ENCODE results near the gene ABCA12. TPM values are rescaled to one million over a fixed set of nuclear protein-coding genes. Genes with fewer than 3 reads are reported as not detected.
A peak's percentile ranks its signal among the peaks of the same experiment; 100 is the strongest.

ABCA12 gene
- total RNA-seq, 2 donors from 2014 or later = 0.02 TPM; not detected in 1

GRCh38 chr2:215022418-215022817, 116.0 kb downstream of the ABCA12 start:
- Mint-ChIP-seq H3K9me3 (no peaks in the 10 kb centered on the region), H3K27ac (no peak overlapping the region), H3K4me1 (ENCODE audit: low read depth) (no peaks in the 10 kb centered on the region), H3K4me3 (no peak overlapping the region), H3K27me3 (ENCODE audit: low read depth) (no peaks in the 10 kb centered on the region), H3K36me3 (ENCODE audit: insufficient read depth in 2 of 2) (no peaks in the 10 kb centered on the region)
- ATAC-seq (replicated peaks in 1 of 2) (no peak), DNase-seq (no peak)

GRCh38 chr2:215020283-215020682, 118.1 kb downstream of the ABCA12 start:
- no peak overlapping the region for H3K4me3 Mint-ChIP-seq
- ATAC-seq (replicated peaks in 1 of 2) (peak in 1 of 2 donors; percentile 80), DNase-seq (no peak)
- H3K4me1 Mint-ChIP-seq (ENCODE audit: low read depth) = no peaks in the 10 kb centered on the region
- H3K27ac Mint-ChIP-seq = no peak overlapping the region
- no peaks in the 10 kb centered on the region for H3K27me3 Mint-ChIP-seq (ENCODE audit: low read depth)
- H3K9me3 Mint-ChIP-seq = no peaks in the 10 kb centered on the region
- no peaks in the 10 kb centered on the region for H3K36me3 Mint-ChIP-seq (ENCODE audit: insufficient read depth in 2 of 2)

GRCh38 chr2:215019521-215020145, 118.8 kb downstream of the ABCA12 start:
- no peaks in the 10 kb centered on the region for H3K36me3 Mint-ChIP-seq (ENCODE audit: insufficient read depth in 2 of 2)
- H3K27ac Mint-ChIP-seq = no peak overlapping the region
- no peaks in the 10 kb centered on the region for H3K9me3 Mint-ChIP-seq
- H3K4me1 Mint-ChIP-seq (ENCODE audit: low read depth) = no peaks in the 10 kb centered on the region
- ATAC-seq (replicated peaks in 1 of 2) (no peak), DNase-seq (no peak)
- H3K27me3 Mint-ChIP-seq (ENCODE audit: low read depth) = no peaks in the 10 kb centered on the region
- no peak overlapping the region for H3K4me3 Mint-ChIP-seq

- no peak for ATAC-seq (replicated peaks in 1 of 2)
- Mint-ChIP-seq H3K27ac (no peak overlapping the region), H3K4me1 (ENCODE audit: low read depth) (no peaks in the 10 kb centered on the region), H3K4me3 (no peak overlapping the region), H3K36me3 (ENCODE audit: insufficient read depth in 2 of 2) (no peaks in the 10 kb centered on the region), H3K9me3 (no peaks in the 10 kb centered on the region), H3K27me3 (ENCODE audit: low read depth) (no peaks in the 10 kb centered on the region)
- no peak for DNase-seq
These were observed 119.3 kb downstream of the ABCA12 start for GRCh38 chr2:215019085-215019484.

GRCh38 chr2:215015421-215015820, 123.0 kb downstream of the ABCA12 start:
- DNase-seq (no peak), ATAC-seq (replicated peaks in 1 of 2) (no peak)
- no peaks in the 10 kb centered on the region for H3K36me3 Mint-ChIP-seq (ENCODE audit: insufficient read depth in 2 of 2)
- no peak overlapping the region for H3K27ac Mint-ChIP-seq
- H3K27me3 Mint-ChIP-seq (ENCODE audit: low read depth) = no peaks in the 10 kb centered on the region
- no peaks in the 10 kb centered on the region for H3K4me1 Mint-ChIP-seq (ENCODE audit: low read depth)
- no peak overlapping the region for H3K4me3 Mint-ChIP-seq
- H3K9me3 Mint-ChIP-seq = no peaks in the 10 kb centered on the region

GRCh38 chr2:215010390-215010789, 128.0 kb downstream of the ABCA12 start:
- Mint-ChIP-seq H3K9me3 (no peaks in the 10 kb centered on the region), H3K27me3 (ENCODE audit: low read depth) (no peaks in the 10 kb centered on the region), H3K4me1 (ENCODE audit: low read depth) (no peaks in the 10 kb centered on the region), H3K4me3 (no peak overlapping the region), H3K27ac (no peak overlapping the region), H3K36me3 (ENCODE audit: insufficient read depth in 2 of 2) (no peaks in the 10 kb centered on the region)
- no peak for DNase-seq
- ATAC-seq (replicated peaks in 1 of 2) = no peak

- Mint-ChIP-seq H3K27me3 (ENCODE audit: low read depth) (no peaks in the 10 kb centered on the region), H3K4me1 (ENCODE audit: low read depth) (no peaks in the 10 kb centered on the region), H3K27ac (no peak overlapping the region), H3K9me3 (no peaks in the 10 kb centered on the region), H3K36me3 (ENCODE audit: insufficient read depth in 2 of 2) (no peaks in the 10 kb centered on the region), H3K4me3 (no peak overlapping the region)
- no peak for DNase-seq
- ATAC-seq (replicated peaks in 1 of 2) = no peak
These were observed 135.4 kb downstream of the ABCA12 start for GRCh38 chr2:215003001-215003400.

- Mint-ChIP-seq H3K36me3 (ENCODE audit: insufficient read depth in 2 of 2) (no peaks in the 10 kb centered on the region), H3K4me1 (ENCODE audit: low read depth) (no peaks in the 10 kb centered on the region), H3K27me3 (ENCODE audit: low read depth) (no peaks in the 10 kb centered on the region), H3K4me3 (no peak overlapping the region), H3K9me3 (no peaks in the 10 kb centered on the region), H3K27ac (no peak overlapping the region)
- DNase-seq = no peak
- ATAC-seq (replicated peaks in 1 of 2) = no peak
These were observed 135.9 kb downstream of the ABCA12 start for GRCh38 chr2:215002500-215002899.

- DNase-seq (no peak), ATAC-seq (replicated peaks in 1 of 2) (no peak)
- Mint-ChIP-seq H3K9me3 (no peaks in the 10 kb centered on the region), H3K4me3 (no peak overlapping the region), H3K4me1 (ENCODE audit: low read depth) (no peaks in the 10 kb centered on the region), H3K27me3 (ENCODE audit: low read depth) (peaks cover 3% of the 10 kb centered on the region), H3K27ac (no peak overlapping the region), H3K36me3 (ENCODE audit: insufficient read depth in 2 of 2) (no peaks in the 10 kb centered on the region)
These were observed 137.7 kb downstream of the ABCA12 start for GRCh38 chr2:215000721-215001120.

- Mint-ChIP-seq H3K4me3 (no peak overlapping the region), H3K27ac (no peak overlapping the region), H3K9me3 (no peaks in the 10 kb centered on the region), H3K36me3 (ENCODE audit: insufficient read depth in 2 of 2) (no peaks in the 10 kb centered on the region), H3K27me3 (ENCODE audit: low read depth) (peaks cover 10% of the 10 kb centered on the region), H3K4me1 (ENCODE audit: low read depth) (peaks cover 3% of the 10 kb centered on the region)
- DNase-seq (no peak), ATAC-seq (replicated peaks in 1 of 2) (no peak)
These were observed 142.3 kb downstream of the ABCA12 start for GRCh38 chr2:214995926-214996670.

- H3K4me3 Mint-ChIP-seq = no peak overlapping the region
- ATAC-seq (replicated peaks in 1 of 2) (no peak), DNase-seq (no peak)
- H3K36me3 Mint-ChIP-seq (ENCODE audit: insufficient read depth in 2 of 2) = no peaks in the 10 kb centered on the region
- H3K27ac Mint-ChIP-seq = no peak overlapping the region
- H3K9me3 Mint-ChIP-seq = no peaks in the 10 kb centered on the region
- H3K27me3 Mint-ChIP-seq (ENCODE audit: low read depth) = peaks cover 10% of the 10 kb centered on the region
- peaks cover 3% of the 10 kb centered on the region for H3K4me1 Mint-ChIP-seq (ENCODE audit: low read depth)
These were observed 143.0 kb downstream of the ABCA12 start for GRCh38 chr2:214995409-214995808.

- no peaks in the 10 kb centered on the region for H3K9me3 Mint-ChIP-seq
- H3K27ac Mint-ChIP-seq = no peak overlapping the region
- ATAC-seq (replicated peaks in 1 of 2) (no peak), DNase-seq (no peak)
- peaks cover 3% of the 10 kb centered on the region for H3K4me1 Mint-ChIP-seq (ENCODE audit: low read depth)
- no peak overlapping the region for H3K4me3 Mint-ChIP-seq
- H3K27me3 Mint-ChIP-seq (ENCODE audit: low read depth) = peaks cover 10% of the 10 kb centered on the region
- no peaks in the 10 kb centered on the region for H3K36me3 Mint-ChIP-seq (ENCODE audit: insufficient read depth in 2 of 2)
These were observed 145.5 kb downstream of the ABCA12 start for GRCh38 chr2:214992911-214993310.

GRCh38 chr2:214989187-214989586, 149.2 kb downstream of the ABCA12 start:
- ATAC-seq (replicated peaks in 1 of 2) = no peak
- Mint-ChIP-seq H3K4me1 (ENCODE audit: low read depth) (peaks cover 3% of the 10 kb centered on the region), H3K36me3 (ENCODE audit: insufficient read depth in 2 of 2) (no peaks in the 10 kb centered on the region), H3K4me3 (no peak overlapping the region), H3K27me3 (ENCODE audit: low read depth) (no peaks in the 10 kb centered on the region), H3K9me3 (no peaks in the 10 kb centered on the region), H3K27ac (no peak overlapping the region)
- DNase-seq = no peak

GRCh38 chr2:214987261-214987660, 151.2 kb downstream of the ABCA12 start:
- no peak for DNase-seq
- no peak for ATAC-seq (replicated peaks in 1 of 2)
- no peaks in the 10 kb centered on the region for H3K9me3 Mint-ChIP-seq
- no peaks in the 10 kb centered on the region for H3K36me3 Mint-ChIP-seq (ENCODE audit: insufficient read depth in 2 of 2)
- no peaks in the 10 kb centered on the region for H3K27me3 Mint-ChIP-seq (ENCODE audit: low read depth)
- no peak overlapping the region for H3K4me3 Mint-ChIP-seq
- H3K27ac Mint-ChIP-seq = no peak overlapping the region
- no peaks in the 10 kb centered on the region for H3K4me1 Mint-ChIP-seq (ENCODE audit: low read depth)
